Prostate gland (tissue), 2 donors: ENCODE measurements around the gene TEX14.

Experiments used
- CTCF ChIP-seq, 4 experiments: fragments of 200-600 bp in 2 of 4; fragments of 450-650 bp in 2 of 4; sonication (generic) in 2 of 4; IDR thresholded peaks; 1 replicate in 3 of 4; 2 replicates in 1 of 4; pipeline ENCODE4 v1.5.1; 2016 to 2019; ENCODE audit warnings: antibody characterized with exemption in 4 of 4, mild to moderate bottlenecking in 2 of 4, moderate library complexity in 2 of 4
- POLR2A ChIP-seq: fragments of 450-650 bp; IDR thresholded peaks from one replicate; pipeline ENCODE4 v1.6.1; 2016; ENCODE audit warnings: antibody characterized with exemption, mild to moderate bottlenecking

GRCh38 chr17:58515286-58515685 lies 176.6 kb downstream of the TEX14 start:
- TF ChIP-seq CTCF (IDR thresholded peaks at IDR 0.05) (no peak), POLR2A (no peak)
